Measurements from ENCODE around the gene RBMS3. TPM values are rescaled to one million over a fixed set of nuclear protein-coding genes. Genes with fewer than 3 reads are reported as not detected.

Gene RBMS3
- total RNA-seq, 1 experiment from 2014 or later: 0.42 TPM

DNA sequence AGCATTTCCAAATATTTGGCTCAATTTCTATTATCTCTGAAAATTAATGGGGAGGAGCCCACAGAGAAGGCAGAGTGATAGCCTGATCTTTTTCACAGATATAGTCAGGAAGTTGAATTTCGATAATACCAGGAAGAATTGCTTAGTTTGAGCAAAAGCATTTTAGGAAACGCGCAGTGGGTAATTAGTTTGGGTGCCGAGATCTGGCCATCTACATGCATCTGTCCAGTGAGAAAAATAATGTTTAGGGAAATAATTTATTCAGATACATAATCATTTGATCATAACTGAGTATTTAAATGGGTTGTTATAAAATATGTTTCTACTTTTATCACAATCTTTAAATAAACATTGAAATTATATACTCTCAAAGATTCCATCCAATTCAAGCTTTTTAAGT is 653.9 kb downstream of the RBMS3 start (continued):
- TF ChIP-seq, protein P1, sequence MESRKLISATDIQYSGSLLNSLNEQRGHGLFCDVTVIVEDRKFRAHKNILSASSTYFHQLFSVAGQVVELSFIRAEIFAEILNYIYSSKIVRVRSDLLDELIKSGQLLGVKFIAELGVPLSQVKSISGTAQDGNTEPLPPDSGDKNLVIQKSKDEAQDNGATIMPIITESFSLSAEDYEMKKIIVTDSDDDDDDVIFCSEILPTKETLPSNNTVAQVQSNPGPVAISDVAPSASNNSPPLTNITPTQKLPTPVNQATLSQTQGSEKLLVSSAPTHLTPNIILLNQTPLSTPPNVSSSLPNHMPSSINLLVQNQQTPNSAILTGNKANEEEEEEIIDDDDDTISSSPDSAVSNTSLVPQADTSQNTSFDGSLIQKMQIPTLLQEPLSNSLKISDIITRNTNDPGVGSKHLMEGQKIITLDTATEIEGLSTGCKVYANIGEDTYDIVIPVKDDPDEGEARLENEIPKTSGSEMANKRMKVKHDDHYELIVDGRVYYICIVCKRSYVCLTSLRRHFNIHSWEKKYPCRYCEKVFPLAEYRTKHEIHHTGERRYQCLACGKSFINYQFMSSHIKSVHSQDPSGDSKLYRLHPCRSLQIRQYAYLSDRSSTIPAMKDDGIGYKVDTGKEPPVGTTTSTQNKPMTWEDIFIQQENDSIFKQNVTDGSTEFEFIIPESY (IDR thresholded peaks at IDR 0.05; ENCODE audit: extremely low read depth, insufficient replicate concordance, low read length): no peak
- no peak for TF ChIP-seq POLR2A (IDR thresholded peaks at IDR 0.05; ENCODE audit: borderline replicate concordance, extremely low read depth, insufficient read depth, insufficient read length)

DNA sequence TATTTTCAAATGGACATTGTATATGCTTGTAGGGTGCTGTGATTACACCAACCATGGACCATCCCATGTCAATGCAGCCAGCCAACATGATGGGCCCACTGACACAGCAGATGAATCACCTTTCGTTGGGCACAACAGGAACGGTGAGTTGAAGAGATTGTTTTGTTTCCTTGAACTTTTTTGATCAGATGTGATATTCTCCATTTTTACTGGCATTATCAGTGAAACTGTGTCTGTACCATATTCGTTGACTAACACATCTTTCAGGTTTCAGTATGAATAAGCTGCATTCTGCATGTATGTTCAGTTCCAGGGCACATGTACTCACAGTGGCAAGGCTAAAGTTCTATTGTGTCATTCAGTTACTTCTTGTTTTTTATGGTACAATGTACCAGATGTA is 655.2 kb downstream of the RBMS3 start:
- no peaks in the 10 kb centered on the region for H3K9me2 ChIP-seq (ENCODE audit: insufficient read depth)
- no peaks in the 10 kb centered on the region for H3K79me2 ChIP-seq (ENCODE audit: insufficient read depth, low read length)
- H4K20me1 ChIP-seq (ENCODE audit: insufficient read depth): no peaks in the 10 kb centered on the region
- ChIA-PET CTCF (no interaction called here), POLR2A (no interaction called here), RAD21 (ENCODE audit: low non-redundant PET in 1 of 2, low total read pairs in 2 of 2, uncharacterized antibody in 2 of 2, unreplicated experiment in 2 of 2) (no interaction called here)
- H3K4me2 ChIP-seq (ENCODE audit: low read length): no peak overlapping the region
- DNase-seq (ENCODE audit: low read depth, low spot score): no peak
- intact Hi-C loops (cut with micrococcal nuclease): no loop called here
- no peak for ATAC-seq
- H3K27ac ChIP-seq (ENCODE audit: low read depth, low read length): no peak overlapping the region
- no peaks in the 10 kb centered on the region for H3K9me3 ChIP-seq (ENCODE audit: control insufficient read depth in 1 of 2, insufficient read depth in 1 of 2, low read depth in 1 of 2, low read length in 2 of 2)
- TF ChIP-seq RAD21 (IDR thresholded peaks at IDR 0.05; ENCODE audit: low read depth) (no peak), JUND (IDR thresholded peaks at IDR 0.05) (no peak), ZNF274 (IDR thresholded peaks at IDR 0.05; ENCODE audit: low read depth, low read length) (no peak), POLR2A (IDR thresholded peaks at IDR 0.05; ENCODE audit: borderline replicate concordance, extremely low read depth, insufficient read depth, insufficient read length) (no peak), SIN3A (IDR thresholded peaks at IDR 0.05; ENCODE audit: low read depth) (no peak), YY1 (IDR thresholded peaks at IDR 0.05; ENCODE audit: extremely low read depth, insufficient replicate concordance, low read depth, low read length) (no peak), MAX (IDR thresholded peaks at IDR 0.05) (no peak), ELF1 (IDR thresholded peaks at IDR 0.05; ENCODE audit: borderline replicate concordance, low read depth) (no peak)
- TF ChIP-seq, protein P1 (IDR thresholded peaks at IDR 0.05; ENCODE audit: extremely low read depth, insufficient replicate concordance, low read length): no peak
- no TSS peak for BruUV-seq (replicated peaks)
- H3K27me3 ChIP-seq (ENCODE audit: insufficient read depth, low read length): no peaks in the 10 kb centered on the region
- H2AFZ ChIP-seq (ENCODE audit: low read depth, low read length, poor library complexity, severe bottlenecking): no peak overlapping the region
- H3K4me3 ChIP-seq (replicated peaks in 1 of 2; ENCODE audit: low read depth in 1 of 2, low read length in 2 of 2): no peak overlapping the region
- H3K9ac ChIP-seq (ENCODE audit: low read length): no peak overlapping the region
- no peaks in the 10 kb centered on the region for H3K4me1 ChIP-seq (ENCODE audit: control insufficient read depth in 1 of 2, insufficient read depth in 2 of 2, low read length in 2 of 2)
- H3K36me3 ChIP-seq (ENCODE audit: control insufficient read depth in 1 of 2, insufficient read depth in 2 of 2, low read length in 2 of 2): no peaks in the 10 kb centered on the region

Measured in HCT116 (cell line).